Kidney epithelial cell (primary cell): ENCODE results near the gene SORCS3. TPM values are rescaled to one million over a fixed set of nuclear protein-coding genes. Genes with fewer than 3 reads are reported as not detected.

Source experiments
- DNase-seq: peaks from one replicate; pipeline ENCODE4 v3.0.0-alpha.2; 2010; ENCODE audit warnings: low read depth
- H3K27me3 ChIP-seq: 2 replicates; pipeline ENCODE4 v1.6.0; 2011; ENCODE audit warnings: low read length; ENCODE audit not compliant: control insufficient read depth, insufficient read depth
- H3K36me3 ChIP-seq: 2 replicates; pipeline ENCODE4 v1.5.1; 2011; ENCODE audit warnings: low read length; ENCODE audit not compliant: control insufficient read depth, insufficient read depth
- H3K4me3 ChIP-seq: 2 replicates; pipeline ENCODE4 v1.5.1; 2011; ENCODE audit warnings: low read depth, mild to moderate bottlenecking, control low read depth, low read length
- CTCF ChIP-seq: IDR thresholded peaks from 2 replicates; pipeline ENCODE4 v1.5.1; 2011; ENCODE audit warnings: mild to moderate bottlenecking, moderate library complexity, low read length, control low read depth, inconsistent platforms; ENCODE audit not compliant: insufficient read depth, poor library complexity, severe bottlenecking
- total RNA-seq: library from RNA; depleted of rRNA; stranded (reverse); fragments of >200 nt; gene quantifications from 2 replicates; pipeline ENCODE4 v1.2.3, GENCODE V29; 2015

The SORCS3 gene
- total RNA-seq, 1 donor from 2014 or later = 0.96 TPM

- no peak for TF ChIP-seq CTCF
- DNase-seq = no peak
- no peak overlapping the region for H3K4me3 ChIP-seq
- no peaks in the 10 kb centered on the region for H3K36me3 ChIP-seq
- H3K27me3 ChIP-seq = no peaks in the 10 kb centered on the region
These were observed 279.4 kb downstream of the SORCS3 start for GRCh38 chr10:104920476-104920875.

- H3K36me3 ChIP-seq = no peaks in the 10 kb centered on the region
- H3K4me3 ChIP-seq = no peak overlapping the region
- H3K27me3 ChIP-seq = no peaks in the 10 kb centered on the region
- DNase-seq = no peak
- TF ChIP-seq CTCF = no peak
These were observed 280.7 kb downstream of the SORCS3 start for GRCh38 chr10:104921763-104922162.

GRCh38 chr10:104922810-104923209, 281.7 kb downstream of the SORCS3 start:
- no peak for TF ChIP-seq CTCF
- no peaks in the 10 kb centered on the region for H3K36me3 ChIP-seq
- H3K4me3 ChIP-seq = no peak overlapping the region
- DNase-seq = no peak
- no peaks in the 10 kb centered on the region for H3K27me3 ChIP-seq

GRCh38 chr10:104923501-104923900, 282.4 kb downstream of the SORCS3 start:
- peak; percentile 26 for DNase-seq
- H3K27me3 ChIP-seq = no peaks in the 10 kb centered on the region
- no peak for TF ChIP-seq CTCF
- no peaks in the 10 kb centered on the region for H3K36me3 ChIP-seq
- no peak overlapping the region for H3K4me3 ChIP-seq

GRCh38 chr10:104924101-104924795, 283.2 kb downstream of the SORCS3 start:
- no peak for TF ChIP-seq CTCF
- Histone ChIP-seq H3K27me3 (no peaks in the 10 kb centered on the region), H3K36me3 (no peaks in the 10 kb centered on the region), H3K4me3 (no peak overlapping the region)
- DNase-seq = no peak
